HCT116 (cell line): ENCODE results near the gene LMNTD2.

Experiments
- EGR1 ChIP-seq: IDR thresholded peaks from 2 replicates; pipeline ENCODE4 v1.6.1; 2012; ENCODE audit warnings: low read depth
- EZH2 ChIP-seq: fragments of 200-600 bp; sonication (generic); IDR thresholded peaks from 2 replicates; pipeline ENCODE4 v1.6.1; 2017; ENCODE audit warnings: antibody characterized with exemption, mixed run types
- POLR2A ChIP-seq: IDR thresholded peaks from 2 replicates; pipeline ENCODE4 v1.7.0; 2011; ENCODE audit warnings: borderline replicate concordance; ENCODE audit not compliant: insufficient read depth, insufficient read length; ENCODE audit errors: extremely low read depth
- POLR2AphosphoS5 ChIP-seq: IDR thresholded peaks from 2 replicates; pipeline ENCODE4 v1.6.1; 2011; ENCODE audit warnings: mild to moderate bottlenecking, low read depth, low read length, moderate library complexity
- REST ChIP-seq: IDR thresholded peaks from 2 replicates; pipeline ENCODE4 v1.6.1; 2012; ENCODE audit warnings: low read depth
- TCF7L2 ChIP-seq: IDR thresholded peaks from 2 replicates; pipeline ENCODE4 v1.7.0; 2011; ENCODE audit warnings: borderline replicate concordance, inconsistent platforms; ENCODE audit not compliant: insufficient read depth, insufficient read length; ENCODE audit errors: extremely low read depth
- TF ChIP-seq, protein P1 (sequence below), 3 experiments: fragments of 200-600 bp in 1 of 3; sonication (generic) in 1 of 3; IDR thresholded peaks in 2 of 3; conservative IDR thresholded peaks in 1 of 3; 2 replicates each; pipeline ENCODE4 v1.5.1; 2012 to 2017; ENCODE audit warnings: low read depth in 2 of 3, low read length in 2 of 3, antibody characterized with exemption in 1 of 3, borderline replicate concordance in 1 of 3, control low read depth in 1 of 3, mild to moderate bottlenecking in 1 of 3, mixed read lengths in 1 of 3, mixed run types in 1 of 3, moderate library complexity in 1 of 3; ENCODE audit not compliant: insufficient read depth in 1 of 3
- TF ChIP-seq, protein P2 (sequence below): IDR thresholded peaks from 2 replicates; pipeline ENCODE4 v1.6.1; 2011; ENCODE audit warnings: mild to moderate bottlenecking, low read length, moderate library complexity; ENCODE audit not compliant: insufficient replicate concordance; ENCODE audit errors: extremely low read depth

GRCh38 chr11:541433-541885, 19.1 kb downstream of the LMNTD2 start:
- TF ChIP-seq EZH2 (no peak), POLR2A (no peak), EGR1 (no peak), POLR2AphosphoS5 (no peak), REST (no peak), TCF7L2 (no peak)
- TF ChIP-seq, protein P1, sequence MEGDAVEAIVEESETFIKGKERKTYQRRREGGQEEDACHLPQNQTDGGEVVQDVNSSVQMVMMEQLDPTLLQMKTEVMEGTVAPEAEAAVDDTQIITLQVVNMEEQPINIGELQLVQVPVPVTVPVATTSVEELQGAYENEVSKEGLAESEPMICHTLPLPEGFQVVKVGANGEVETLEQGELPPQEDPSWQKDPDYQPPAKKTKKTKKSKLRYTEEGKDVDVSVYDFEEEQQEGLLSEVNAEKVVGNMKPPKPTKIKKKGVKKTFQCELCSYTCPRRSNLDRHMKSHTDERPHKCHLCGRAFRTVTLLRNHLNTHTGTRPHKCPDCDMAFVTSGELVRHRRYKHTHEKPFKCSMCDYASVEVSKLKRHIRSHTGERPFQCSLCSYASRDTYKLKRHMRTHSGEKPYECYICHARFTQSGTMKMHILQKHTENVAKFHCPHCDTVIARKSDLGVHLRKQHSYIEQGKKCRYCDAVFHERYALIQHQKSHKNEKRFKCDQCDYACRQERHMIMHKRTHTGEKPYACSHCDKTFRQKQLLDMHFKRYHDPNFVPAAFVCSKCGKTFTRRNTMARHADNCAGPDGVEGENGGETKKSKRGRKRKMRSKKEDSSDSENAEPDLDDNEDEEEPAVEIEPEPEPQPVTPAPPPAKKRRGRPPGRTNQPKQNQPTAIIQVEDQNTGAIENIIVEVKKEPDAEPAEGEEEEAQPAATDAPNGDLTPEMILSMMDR (IDR thresholded peaks at IDR 0.05 in 2 of 3, conservative IDR thresholded peaks at IDR 0.05 in 1 of 3; ENCODE audit: borderline replicate concordance in 1 of 3, insufficient read depth in 1 of 3, low read depth in 2 of 3, low read length in 2 of 3) = no peak
- TF ChIP-seq, protein P2, sequence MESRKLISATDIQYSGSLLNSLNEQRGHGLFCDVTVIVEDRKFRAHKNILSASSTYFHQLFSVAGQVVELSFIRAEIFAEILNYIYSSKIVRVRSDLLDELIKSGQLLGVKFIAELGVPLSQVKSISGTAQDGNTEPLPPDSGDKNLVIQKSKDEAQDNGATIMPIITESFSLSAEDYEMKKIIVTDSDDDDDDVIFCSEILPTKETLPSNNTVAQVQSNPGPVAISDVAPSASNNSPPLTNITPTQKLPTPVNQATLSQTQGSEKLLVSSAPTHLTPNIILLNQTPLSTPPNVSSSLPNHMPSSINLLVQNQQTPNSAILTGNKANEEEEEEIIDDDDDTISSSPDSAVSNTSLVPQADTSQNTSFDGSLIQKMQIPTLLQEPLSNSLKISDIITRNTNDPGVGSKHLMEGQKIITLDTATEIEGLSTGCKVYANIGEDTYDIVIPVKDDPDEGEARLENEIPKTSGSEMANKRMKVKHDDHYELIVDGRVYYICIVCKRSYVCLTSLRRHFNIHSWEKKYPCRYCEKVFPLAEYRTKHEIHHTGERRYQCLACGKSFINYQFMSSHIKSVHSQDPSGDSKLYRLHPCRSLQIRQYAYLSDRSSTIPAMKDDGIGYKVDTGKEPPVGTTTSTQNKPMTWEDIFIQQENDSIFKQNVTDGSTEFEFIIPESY = no peak
